Kidney tubule cell (primary cell): ENCODE results near the gene POM121C.
A peak's percentile ranks its signal among the peaks of the same experiment; 100 is the strongest.
"Not testable (repeated sequence)": the region's sequence is repeated elsewhere in the genome, so short reads cannot be mapped to it uniquely, and the experiment has no call there.

Source experiments
- DNase-seq: peaks from one replicate; pipeline ENCODE4 v3.0.0-alpha.2; 2018; ENCODE audit warnings: low spot score

POM121C gene

DNA sequence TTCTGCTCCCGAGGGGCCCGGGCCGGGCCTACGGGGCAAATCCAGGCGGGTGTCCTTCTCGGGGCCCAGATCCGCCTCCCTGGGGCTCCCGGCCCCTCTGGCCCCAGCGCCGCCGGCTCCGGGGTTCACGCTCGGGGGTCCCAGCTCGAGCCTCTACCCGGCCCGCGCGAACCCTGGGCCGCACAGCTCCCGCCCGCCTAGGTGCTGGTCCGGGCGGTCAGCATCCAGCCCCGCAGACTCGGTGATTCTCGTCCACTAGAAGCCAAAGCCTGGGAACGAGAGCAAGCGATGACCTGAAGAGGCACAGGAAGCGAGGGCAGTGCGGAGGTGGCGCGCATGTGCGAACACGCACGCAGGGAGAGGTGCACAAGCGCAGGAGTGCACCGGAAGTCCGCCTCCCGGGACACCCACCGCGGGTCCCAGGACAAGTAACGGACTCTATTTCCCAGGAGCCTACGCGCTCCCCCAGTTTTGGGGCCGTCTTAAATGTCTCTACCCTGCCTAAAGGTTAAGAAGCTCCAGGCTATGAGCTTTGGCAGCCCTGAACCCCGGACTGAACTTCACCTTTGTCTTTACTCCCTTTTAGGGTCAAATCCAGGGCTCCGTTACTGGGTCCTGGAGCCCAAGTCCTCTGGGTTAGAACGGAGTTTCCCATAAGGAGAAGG lies at the start of gene POM121C:
Gene POM121C (minus strand): TSS at position 321 of the 665 bp plus-strand sequence. CDS start 44,803 bp downstream, outside the sequence.
- peak; percentile 94 for DNase-seq

DNA sequence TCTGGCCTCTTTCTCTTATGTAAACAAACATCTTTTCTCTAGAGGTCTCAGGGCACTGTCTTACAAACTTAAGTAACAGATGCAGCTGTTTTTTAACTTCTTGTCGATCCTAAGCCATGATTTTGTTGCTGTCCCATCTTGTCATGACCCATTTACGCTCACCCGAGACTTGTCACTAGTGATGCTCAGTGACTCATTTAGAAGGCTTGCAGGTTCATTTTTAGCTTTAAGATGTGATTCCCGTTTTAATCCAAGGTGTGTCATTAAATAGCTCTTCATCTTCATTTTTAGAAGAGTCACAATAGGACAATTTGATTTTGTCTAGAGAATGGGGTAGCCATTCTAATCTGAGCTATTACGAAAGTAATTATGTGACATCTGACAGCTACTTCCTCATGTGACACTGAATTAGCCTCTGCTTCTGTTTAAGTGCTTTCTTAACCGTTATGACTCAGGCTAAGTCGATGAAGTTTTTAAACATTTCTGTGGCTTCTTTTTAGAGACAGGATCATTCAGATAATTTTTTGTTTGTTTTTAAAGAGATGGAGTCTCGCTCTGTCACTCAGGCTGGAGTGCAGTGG lies 48.7 kb upstream of the POM121C start:
- DNase-seq, result peak; percentile 35

GRCh38 chr7:75533926-75534325 lies 47.8 kb upstream of the POM121C start:
- no peak for DNase-seq

DNA sequence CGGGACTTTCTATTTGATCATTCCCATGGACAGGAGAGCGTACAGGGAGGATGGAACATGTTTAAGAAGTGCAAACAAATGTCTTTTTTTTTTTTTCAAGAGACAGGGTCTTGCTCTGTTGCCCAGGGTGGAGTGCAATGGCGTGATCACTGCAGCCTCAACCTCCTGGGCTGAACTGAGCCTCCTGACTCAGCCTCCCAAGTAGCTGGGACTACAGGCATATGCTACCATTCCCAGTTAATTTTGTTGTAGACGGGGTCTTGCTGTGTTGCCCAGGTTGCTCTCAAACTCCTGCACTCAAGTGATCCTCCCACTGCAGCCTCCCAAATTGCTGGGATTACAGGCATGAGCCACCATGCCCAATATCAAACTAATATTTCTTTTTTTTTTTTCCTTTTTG lies 46.5 kb upstream of the POM121C start:
- DNase-seq, result no peak

- peak; percentile 10 for DNase-seq
Observed at GRCh38 chr7:75531359-75531821, 45.3 kb upstream of the POM121C start.

DNA sequence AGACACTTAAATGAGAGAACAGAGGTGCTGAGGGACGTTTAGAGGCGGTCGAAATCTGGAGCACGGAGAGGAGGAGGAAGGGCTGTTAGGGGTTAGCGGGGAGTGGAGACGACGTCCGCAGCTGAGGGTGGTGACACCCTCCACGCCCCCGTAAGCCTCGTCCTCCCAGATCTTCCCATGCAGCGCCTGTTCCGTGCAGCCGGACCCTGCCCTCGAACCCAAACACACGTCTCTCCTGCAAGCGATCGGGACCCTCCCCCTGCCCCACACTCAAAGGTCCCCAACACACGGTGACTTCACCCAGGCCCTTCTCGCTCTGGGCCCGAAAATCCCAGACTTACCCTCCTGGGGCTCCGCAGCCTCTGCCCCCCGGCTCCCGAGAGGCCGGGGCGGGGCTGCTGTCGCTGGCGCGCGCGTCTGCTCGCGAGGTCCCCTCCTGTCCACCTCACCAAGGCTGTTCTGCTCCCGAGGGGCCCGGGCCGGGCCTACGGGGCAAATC lies 41.2 kb upstream of the POM121C start:
- DNase-seq, result not testable (repeated sequence)

DNA sequence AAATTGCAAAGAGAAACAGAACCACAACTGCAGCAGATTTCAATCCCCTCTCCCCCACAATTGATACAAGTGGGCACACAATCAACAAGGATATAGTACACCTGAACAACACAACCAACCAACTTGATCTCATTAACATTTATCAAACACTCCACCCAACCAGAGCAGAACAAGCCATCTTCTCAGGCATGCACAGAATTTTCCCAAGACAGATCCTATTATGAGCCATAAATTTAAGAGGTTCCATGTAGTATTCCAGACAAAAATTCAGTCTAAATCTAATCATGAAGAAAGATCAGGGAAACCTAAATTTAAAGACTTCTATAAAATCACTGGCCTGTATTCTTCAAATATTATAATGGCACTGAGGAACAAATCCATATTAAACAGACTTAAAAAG lies 35.6 kb upstream of the POM121C start:
- not testable (repeated sequence) for DNase-seq

DNA sequence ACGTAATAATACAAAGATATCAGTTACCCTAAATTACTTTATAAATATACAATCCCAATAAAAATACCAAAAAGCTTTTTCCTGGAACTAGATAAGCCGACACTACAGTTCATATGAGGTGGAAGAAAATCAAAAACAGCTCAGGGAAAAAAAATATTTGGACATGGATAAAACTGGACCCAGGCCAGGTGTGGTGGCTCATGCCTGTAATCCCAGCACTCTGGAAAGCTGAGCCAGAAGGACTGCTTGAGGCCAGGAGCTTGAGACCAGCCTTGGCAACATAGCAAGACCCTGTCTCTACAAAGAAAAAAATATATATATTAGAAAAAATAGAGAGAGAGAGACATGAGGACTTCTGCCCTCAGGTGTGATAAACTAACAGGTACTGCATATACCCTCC lies 32.7 kb upstream of the POM121C start:
- not testable (repeated sequence) for DNase-seq

DNA sequence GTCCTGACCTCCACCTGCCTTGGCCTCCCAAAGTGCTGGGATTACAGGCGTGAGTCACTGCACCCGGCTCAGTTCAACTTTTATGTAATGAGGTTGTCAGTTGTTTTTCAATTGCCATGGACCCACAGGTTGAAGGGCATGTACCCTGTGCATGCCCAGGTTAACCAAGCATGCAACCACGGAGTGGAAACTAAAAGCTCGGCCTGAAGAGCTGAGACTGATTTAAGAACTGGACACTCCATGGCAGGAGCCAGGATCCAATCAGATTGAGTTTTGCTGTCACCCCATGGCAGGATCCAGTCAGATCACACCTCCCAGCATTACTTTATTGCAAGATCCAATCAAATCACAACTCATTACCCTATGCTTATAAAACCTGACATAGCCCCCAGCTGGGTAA lies 22.9 kb upstream of the POM121C start:
- not testable (repeated sequence) for DNase-seq

DNA sequence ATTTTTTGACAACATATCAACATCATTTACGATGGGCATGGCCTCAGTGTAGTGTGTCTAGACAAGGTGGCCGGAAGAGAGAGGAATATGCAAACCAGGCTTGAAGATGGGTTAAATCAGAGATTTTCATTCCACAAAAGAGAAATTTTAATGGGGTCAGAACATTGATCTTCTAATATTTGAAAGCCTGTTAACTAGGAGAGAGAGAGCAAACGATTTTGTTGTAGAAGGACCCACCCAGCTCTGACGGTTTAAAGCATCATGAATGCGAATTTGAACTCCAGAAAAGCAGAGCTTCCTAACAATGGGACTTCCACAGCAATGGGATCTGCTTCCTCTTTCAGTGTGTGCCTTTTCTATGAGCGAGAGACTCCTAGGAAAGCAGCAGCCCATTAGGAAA lies 5.9 kb upstream of the POM121C start, which contains the start of gene SPDYE5:
Gene SPDYE5 (plus strand): TSS at position 301 of the 400 bp plus-strand sequence. CDS start 1,728 bp downstream, outside the sequence.
- DNase-seq, result not testable (repeated sequence)

DNA sequence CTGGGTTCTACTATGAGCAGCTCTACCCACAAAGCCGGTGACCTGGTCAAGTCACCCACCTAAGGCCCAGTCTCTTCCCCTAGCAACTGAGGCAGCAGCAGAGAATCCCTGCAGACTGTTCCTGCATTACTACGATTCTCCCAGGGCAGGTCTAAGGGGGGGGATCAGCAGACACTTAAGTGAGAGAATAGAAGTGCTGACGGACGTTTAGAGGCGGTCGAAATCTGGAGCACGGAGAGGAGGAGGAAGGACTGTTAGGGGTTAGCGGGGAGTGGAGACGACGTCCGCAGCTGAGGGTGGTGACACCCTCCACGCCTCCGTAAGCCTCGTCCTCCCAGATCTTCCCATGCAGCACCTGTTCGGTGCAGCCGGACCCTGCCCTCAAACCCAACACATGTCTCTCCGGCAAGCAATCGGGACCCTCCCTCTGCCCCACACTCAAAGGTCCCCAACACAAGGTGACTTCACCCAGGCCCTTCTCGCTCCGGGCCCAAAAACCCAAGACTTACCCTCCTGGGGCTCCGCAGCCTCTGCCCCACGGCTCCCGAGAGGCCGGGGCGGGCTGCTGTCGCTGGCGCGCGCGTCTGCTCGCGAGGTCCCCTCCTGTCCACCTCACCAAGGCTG lies 632 bp downstream of the POM121C start:
- DNase-seq, result peak; percentile 15

GRCh38 chr7:75480313-75480712 lies 5.8 kb downstream of the POM121C start:
- not testable (repeated sequence) for DNase-seq

DNA sequence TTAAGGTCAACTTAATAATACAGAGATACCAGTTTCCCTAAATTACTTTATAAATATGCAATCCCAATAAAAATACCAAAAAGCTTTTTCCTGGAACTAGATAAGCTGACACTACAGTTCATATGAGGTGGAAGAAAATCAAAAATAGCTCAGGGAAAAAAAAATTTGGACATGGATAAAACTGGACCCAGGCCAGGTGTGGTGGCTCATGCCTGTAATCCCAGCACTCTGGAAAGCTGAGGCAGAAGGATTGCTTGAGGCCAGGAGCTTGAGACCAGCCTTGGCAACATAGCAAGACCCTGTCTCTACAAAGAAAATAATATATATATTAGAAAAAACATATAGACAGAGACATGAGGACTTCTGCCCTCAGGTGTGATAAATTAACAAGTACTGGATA lies 8.6 kb downstream of the POM121C start:
- not testable (repeated sequence) for DNase-seq

DNA sequence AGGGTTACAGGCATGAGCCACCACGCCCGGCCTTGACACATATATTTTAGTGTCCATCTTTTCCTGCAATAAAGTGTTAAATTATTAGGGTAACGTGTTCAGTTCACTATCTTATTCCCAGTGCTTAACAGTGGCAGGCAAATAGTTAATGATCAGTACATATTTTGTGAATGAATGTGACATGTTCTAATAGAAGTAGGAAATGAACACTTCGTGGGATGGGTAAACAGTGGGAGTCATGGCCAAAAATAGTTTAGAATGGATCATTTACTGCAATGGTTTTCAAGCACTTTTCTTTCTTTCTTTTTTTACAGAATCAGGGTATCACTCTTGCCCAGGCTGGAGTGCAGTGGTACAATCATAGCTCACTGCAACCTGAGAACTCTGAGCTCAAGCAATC lies 15.9 kb downstream of the POM121C start:
- not testable (repeated sequence) for DNase-seq

DNA sequence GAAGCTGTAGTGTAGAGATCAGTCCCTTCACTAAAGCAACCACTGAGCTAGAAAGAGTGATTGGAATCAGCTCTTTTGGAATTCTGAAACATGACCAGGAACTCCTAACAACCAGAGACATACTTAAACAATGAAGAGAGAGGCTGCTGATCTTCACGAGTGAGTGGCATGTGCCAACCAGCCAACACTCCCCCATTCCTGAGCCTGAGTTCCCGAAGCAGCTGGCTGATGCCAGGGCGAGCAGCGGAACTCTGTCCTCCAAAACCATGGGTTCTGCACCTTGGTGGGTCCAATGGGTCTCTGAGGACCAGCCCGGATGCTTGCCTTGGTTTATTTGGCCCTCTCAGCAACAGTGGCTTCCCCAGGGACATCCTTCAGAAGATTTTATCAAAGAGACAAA lies 25.6 kb downstream of the POM121C start:
- DNase-seq, result not testable (repeated sequence)

DNA sequence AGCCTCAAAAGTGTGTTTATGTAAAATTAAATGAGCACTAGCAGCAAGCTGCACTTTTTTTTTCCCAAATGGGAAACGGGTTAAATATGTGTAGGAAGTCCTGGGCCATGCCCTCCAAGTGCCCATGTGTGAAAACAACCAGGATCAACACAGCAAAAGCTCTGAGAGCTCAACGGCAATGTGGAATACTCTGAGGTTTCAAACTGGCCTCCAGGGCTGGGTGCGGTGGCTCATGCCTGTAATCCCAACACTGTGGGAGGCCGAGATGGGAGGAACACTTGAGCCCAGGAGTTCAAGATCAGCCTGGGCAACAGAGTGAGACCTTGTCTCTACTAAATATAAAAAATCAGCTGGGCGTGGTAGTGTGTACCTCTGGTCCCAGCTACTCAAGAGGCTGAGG lies 28.1 kb downstream of the POM121C start:
- DNase-seq, result not testable (repeated sequence)

- not testable (repeated sequence) for DNase-seq
Observed at GRCh38 chr7:75456403-75456802, 29.7 kb downstream of the POM121C start.

GRCh38 chr7:75452494-75452955 lies 33.6 kb downstream of the POM121C start:
- not testable (repeated sequence) for DNase-seq

- not testable (repeated sequence) for DNase-seq
Observed at GRCh38 chr7:75449946-75450345, 36.2 kb downstream of the POM121C start.

DNA sequence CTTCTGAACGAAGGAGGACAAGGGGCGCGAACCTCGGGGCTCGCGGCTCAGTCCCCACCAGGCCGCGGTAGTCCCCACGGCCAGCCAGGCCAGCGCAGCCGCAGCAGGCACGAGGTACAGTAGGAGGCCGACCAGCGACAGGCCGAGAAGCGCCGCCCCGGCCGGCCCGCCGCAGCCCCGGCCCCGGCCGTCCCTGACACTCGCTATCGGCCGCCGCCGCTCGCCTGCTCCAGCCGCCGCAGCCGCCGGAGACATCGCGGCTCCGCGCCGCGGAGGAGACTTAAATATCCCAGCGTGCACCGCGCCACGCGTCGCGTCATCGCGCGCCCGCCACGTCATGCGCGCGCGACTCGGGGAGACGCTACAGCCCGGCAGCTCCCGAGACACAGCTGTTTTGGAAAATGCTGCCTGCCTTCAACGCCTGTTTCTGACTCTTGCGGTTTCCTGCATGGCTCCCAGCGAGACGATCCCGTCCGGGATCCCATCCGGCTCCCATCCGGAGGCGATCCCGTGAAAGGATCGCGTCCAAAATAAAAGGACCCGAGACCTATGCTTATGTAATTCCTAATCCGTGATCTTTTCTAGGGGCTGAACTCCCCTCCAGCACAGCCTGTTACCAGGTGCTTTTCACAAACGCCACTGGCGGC lies 43.5 kb downstream of the POM121C start:
- DNase-seq, result peak; percentile 19

GRCh38 chr7:75442101-75442464 lies 44.0 kb downstream of the POM121C start:
- not testable (repeated sequence) for DNase-seq

GRCh38 chr7:75439000-75439399 lies 47.1 kb downstream of the POM121C start:
- DNase-seq, result not testable (repeated sequence)
